Nephron progenitor cell (in vitro differentiated cells): ENCODE measurements around the gene FGD5.
"Not testable (repeated sequence)": the region's sequence is repeated elsewhere in the genome, so short reads cannot be mapped to it uniquely, and the experiment has no call there.

Experiments used
- DNase-seq: peaks from one replicate; pipeline ENCODE4 v3.0.0; 2021
- H3K27ac Mint-ChIP-seq: 2 replicates; pipeline ENCODE4 v1.8.0; 2021; ENCODE audit warnings: mild to moderate bottlenecking, moderate library complexity, mixed read lengths
- H3K27me3 Mint-ChIP-seq: 2 replicates; pipeline ENCODE4 v1.8.0; 2021; ENCODE audit warnings: mild to moderate bottlenecking, low read depth, mixed read lengths; ENCODE audit not compliant: poor library complexity
- H3K36me3 Mint-ChIP-seq: 2 replicates; pipeline ENCODE4 v1.8.0; 2021; ENCODE audit warnings: low read depth, mixed read lengths
- H3K4me1 Mint-ChIP-seq: 2 replicates; pipeline ENCODE4 v1.8.0; 2021; ENCODE audit warnings: mixed read lengths
- H3K4me3 Mint-ChIP-seq: 2 replicates; pipeline ENCODE4 v1.8.0; 2021; ENCODE audit warnings: mild to moderate bottlenecking, moderate library complexity, mixed read lengths
- H3K9me3 Mint-ChIP-seq: 2 replicates; pipeline ENCODE4 v1.8.0; 2021; ENCODE audit warnings: mild to moderate bottlenecking, moderate library complexity, mixed read lengths
- TF ChIP-seq, protein P1 (sequence below): fragments of 200-600 bp; sonication (generic); IDR thresholded peaks from 2 replicates; pipeline ENCODE4 v1.5.0; 2021; ENCODE audit warnings: antibody characterized with exemption

Gene FGD5

DNA sequence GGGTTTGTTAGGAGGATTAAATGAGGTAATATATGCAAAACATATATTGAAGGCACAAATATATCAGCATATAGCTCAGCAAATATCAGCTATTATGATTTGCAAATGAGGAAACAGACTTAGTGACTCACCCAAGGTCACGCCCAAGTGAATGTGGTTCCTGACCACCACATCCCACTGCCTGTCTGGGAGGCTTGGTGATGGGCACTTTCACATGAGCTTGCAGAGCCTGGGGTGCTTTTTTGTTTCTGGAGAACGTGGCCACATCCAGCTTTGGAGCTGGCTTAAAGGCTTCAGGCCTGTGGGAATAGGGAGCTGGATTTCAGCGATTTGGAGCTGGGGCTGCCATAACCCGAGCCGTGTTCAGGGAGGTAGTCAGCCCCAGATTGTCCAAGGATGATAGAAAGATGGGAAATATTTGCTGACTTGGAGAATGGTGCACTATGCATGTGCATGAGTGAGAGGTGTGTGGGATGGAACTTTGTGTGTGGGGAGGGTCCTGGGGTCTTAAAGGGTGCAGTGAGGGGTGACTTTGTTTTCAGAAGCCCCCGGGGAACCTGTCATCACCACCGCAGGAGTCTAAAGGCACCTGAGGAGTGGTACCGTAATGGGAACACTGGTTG is 12.0 kb upstream of the FGD5 start:
- no peak for DNase-seq
- Mint-ChIP-seq H3K4me1 (peaks cover 56% of the 10 kb centered on the region), H3K9me3 (no peaks in the 10 kb centered on the region), H3K36me3 (no peaks in the 10 kb centered on the region), H3K27ac (no peak overlapping the region), H3K4me3 (no peak overlapping the region), H3K27me3 (peaks cover 65% of the 10 kb centered on the region)
- TF ChIP-seq, protein P1, sequence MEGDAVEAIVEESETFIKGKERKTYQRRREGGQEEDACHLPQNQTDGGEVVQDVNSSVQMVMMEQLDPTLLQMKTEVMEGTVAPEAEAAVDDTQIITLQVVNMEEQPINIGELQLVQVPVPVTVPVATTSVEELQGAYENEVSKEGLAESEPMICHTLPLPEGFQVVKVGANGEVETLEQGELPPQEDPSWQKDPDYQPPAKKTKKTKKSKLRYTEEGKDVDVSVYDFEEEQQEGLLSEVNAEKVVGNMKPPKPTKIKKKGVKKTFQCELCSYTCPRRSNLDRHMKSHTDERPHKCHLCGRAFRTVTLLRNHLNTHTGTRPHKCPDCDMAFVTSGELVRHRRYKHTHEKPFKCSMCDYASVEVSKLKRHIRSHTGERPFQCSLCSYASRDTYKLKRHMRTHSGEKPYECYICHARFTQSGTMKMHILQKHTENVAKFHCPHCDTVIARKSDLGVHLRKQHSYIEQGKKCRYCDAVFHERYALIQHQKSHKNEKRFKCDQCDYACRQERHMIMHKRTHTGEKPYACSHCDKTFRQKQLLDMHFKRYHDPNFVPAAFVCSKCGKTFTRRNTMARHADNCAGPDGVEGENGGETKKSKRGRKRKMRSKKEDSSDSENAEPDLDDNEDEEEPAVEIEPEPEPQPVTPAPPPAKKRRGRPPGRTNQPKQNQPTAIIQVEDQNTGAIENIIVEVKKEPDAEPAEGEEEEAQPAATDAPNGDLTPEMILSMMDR: no peak

DNA sequence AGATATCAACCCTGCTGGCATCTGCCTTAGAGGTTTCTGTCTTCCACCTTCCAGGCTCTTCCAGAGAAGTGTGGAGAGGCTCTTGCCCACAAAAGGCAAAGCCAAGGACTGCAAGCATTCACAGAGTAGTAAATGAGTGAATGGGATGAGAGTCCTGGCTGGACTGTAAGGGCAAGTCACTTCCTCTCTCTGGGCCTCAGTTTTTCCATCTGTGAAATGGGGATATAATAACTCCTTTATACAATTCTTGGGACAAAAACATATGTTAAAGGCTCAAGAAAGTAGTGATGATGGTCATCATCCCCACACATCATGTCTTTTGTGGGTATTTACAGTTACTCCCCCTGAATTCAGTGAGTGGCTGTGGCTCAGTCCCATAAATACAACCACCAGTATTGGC is 10.7 kb upstream of the FGD5 start:
- peaks cover 73% of the 10 kb centered on the region for H3K27me3 Mint-ChIP-seq
- no peak for DNase-seq
- H3K4me3 Mint-ChIP-seq: no peak overlapping the region
- peaks cover 56% of the 10 kb centered on the region for H3K4me1 Mint-ChIP-seq
- no peaks in the 10 kb centered on the region for H3K9me3 Mint-ChIP-seq
- TF ChIP-seq, protein P1: no peak
- no peak overlapping the region for H3K27ac Mint-ChIP-seq
- no peaks in the 10 kb centered on the region for H3K36me3 Mint-ChIP-seq

DNA sequence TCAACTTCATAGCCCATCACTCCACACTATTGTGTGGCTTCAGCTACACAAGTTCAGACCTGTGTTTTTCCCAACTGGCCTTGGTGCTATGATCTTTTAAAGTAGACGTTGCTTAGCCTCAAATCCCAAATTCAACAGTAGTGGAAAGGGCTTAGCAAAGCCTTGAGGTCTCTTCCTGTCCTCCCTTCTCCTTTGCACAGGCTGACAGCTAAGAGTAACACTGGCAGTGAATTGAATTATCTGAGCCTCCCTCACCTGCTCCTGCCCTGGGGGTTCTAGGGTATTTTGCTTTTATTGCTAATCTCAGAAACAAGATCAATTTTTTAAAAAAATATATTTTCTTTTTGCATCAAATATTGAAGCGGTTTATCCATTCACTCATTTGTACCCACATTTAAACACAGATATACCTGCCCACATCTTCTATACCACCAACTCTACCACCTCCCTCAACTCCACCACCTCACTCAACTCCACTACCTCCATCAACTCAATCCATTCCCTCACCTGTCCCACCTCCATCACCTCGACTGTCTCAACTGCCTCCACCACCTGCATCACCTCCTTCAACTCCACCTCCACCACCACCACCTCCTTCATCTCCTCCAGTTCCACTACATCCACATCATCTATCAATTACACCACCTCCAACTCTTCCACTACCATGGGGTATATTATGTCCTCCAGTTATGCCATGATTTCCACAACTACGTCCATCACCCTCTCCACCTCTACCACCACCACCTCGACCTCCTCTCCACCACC is 10.1 kb upstream of the FGD5 start:
- peaks cover 76% of the 10 kb centered on the region for H3K27me3 Mint-ChIP-seq
- TF ChIP-seq, protein P1: no peak
- no peak overlapping the region for H3K27ac Mint-ChIP-seq
- no peak for DNase-seq
- H3K4me1 Mint-ChIP-seq: peaks cover 49% of the 10 kb centered on the region
- H3K36me3 Mint-ChIP-seq: no peaks in the 10 kb centered on the region
- no peaks in the 10 kb centered on the region for H3K9me3 Mint-ChIP-seq
- H3K4me3 Mint-ChIP-seq: peak overlapping the region; percentile 4

- not testable (repeated sequence) for DNase-seq, H3K27ac Mint-ChIP-seq, H3K36me3 Mint-ChIP-seq, H3K9me3 Mint-ChIP-seq
- peaks cover 85% of the 10 kb centered on the region for H3K27me3 Mint-ChIP-seq
- peak overlapping the region; percentile 77 for H3K4me3 Mint-ChIP-seq
- peaks cover 40% of the 10 kb centered on the region for H3K4me1 Mint-ChIP-seq
Measured at GRCh38 chr3:14809611-14810010, 9.2 kb upstream of the FGD5 start.

GRCh38 chr3:14810070-14810791 is 8.5 kb upstream of the FGD5 start:
- Mint-ChIP-seq H3K27ac (no peak overlapping the region), H3K27me3 (peaks cover 87% of the 10 kb centered on the region), H3K9me3 (no peaks in the 10 kb centered on the region), H3K36me3 (no peaks in the 10 kb centered on the region), H3K4me3 (peak overlapping the region; percentile 77), H3K4me1 (peaks cover 38% of the 10 kb centered on the region)
- TF ChIP-seq, protein P1: no peak
- peak; percentile 66 for DNase-seq
